DOHH2 (cell line): Measurements from ENCODE around the gene TMCC1.

Source experiments
- H3F3A ChIP-seq: fragments of 200-600 bp; sonication (generic), shearing (Covaris generic); 2 replicates; pipeline ENCODE4 v1.6.0; 2016; ENCODE audit warnings: antibody characterized with exemption, mild to moderate bottlenecking; ENCODE audit not compliant: control insufficient read depth, insufficient read depth
- H3K27ac ChIP-seq: fragments of 200-600 bp; sonication (generic); 2 replicates; pipeline ENCODE4 v1.5.1; 2014; ENCODE audit warnings: low read depth, mild to moderate bottlenecking, low read length, moderate library complexity
- H3K27me3 ChIP-seq: fragments of 200-600 bp; sonication (generic); 2 replicates; pipeline ENCODE4 v1.6.1; 2014; ENCODE audit warnings: mild to moderate bottlenecking, low read length, mixed read lengths; ENCODE audit not compliant: control insufficient read depth
- H3K36me3 ChIP-seq: fragments of 200-600 bp; sonication (generic); 2 replicates; pipeline ENCODE4 v1.6.1; 2014; ENCODE audit warnings: mild to moderate bottlenecking, low read length, moderate library complexity, mixed read lengths; ENCODE audit not compliant: control insufficient read depth
- H3K4me1 ChIP-seq: fragments of 200-600 bp; sonication (generic); 2 replicates; pipeline ENCODE4 v1.6.1; 2014; ENCODE audit warnings: mild to moderate bottlenecking, low read length, mixed read lengths; ENCODE audit not compliant: control insufficient read depth
- H3K4me2 ChIP-seq: fragments of 200-600 bp; sonication (generic); 2 replicates; pipeline ENCODE4 v1.6.0; 2014; ENCODE audit warnings: mild to moderate bottlenecking, low read length, moderate library complexity
- H3K4me3 ChIP-seq: fragments of 200-600 bp; sonication (generic); 2 replicates; pipeline ENCODE4 v1.5.1; 2014; ENCODE audit warnings: mild to moderate bottlenecking, low read length, mixed read lengths
- H3K79me2 ChIP-seq: fragments of 200-600 bp; sonication (generic); 2 replicates; pipeline ENCODE4 v1.6.1; 2014; ENCODE audit warnings: mild to moderate bottlenecking, low read length, mixed read lengths; ENCODE audit not compliant: control insufficient read depth
- H3K9me2 ChIP-seq: fragments of 200-600 bp; sonication (generic); replicated peaks from 2 replicates; pipeline ENCODE4 v1.6.1; 2014; ENCODE audit warnings: mild to moderate bottlenecking, low read length, mixed read lengths; ENCODE audit not compliant: control insufficient read depth
- H3K9me3 ChIP-seq: fragments of 200-600 bp; sonication (generic); 2 replicates; pipeline ENCODE4 v1.6.1; 2014; ENCODE audit warnings: antibody characterized with exemption, low read length, mixed read lengths; ENCODE audit not compliant: control insufficient read depth, insufficient read depth
- H4K20me1 ChIP-seq: fragments of 200-600 bp; sonication (generic); 2 replicates; pipeline ENCODE4 v1.6.0; 2014; ENCODE audit warnings: low read depth, mild to moderate bottlenecking, antibody characterized with exemption, low read length, moderate library complexity; ENCODE audit not compliant: control insufficient read depth, insufficient read depth
- EZH2phosphoT487 ChIP-seq: fragments of 200-600 bp; sonication (generic); IDR thresholded peaks from 2 replicates; pipeline ENCODE4 v1.6.1; 2017; ENCODE audit warnings: borderline replicate concordance, mild to moderate bottlenecking, antibody characterized with exemption, low read length, moderate library complexity, mixed read lengths
- TF ChIP-seq, protein P1 (sequence below): fragments of 200-600 bp; sonication (generic); IDR thresholded peaks from one replicate; pipeline ENCODE4 v1.5.1; 2014; ENCODE audit warnings: antibody characterized with exemption, mild to moderate bottlenecking, low read depth, low read length; ENCODE audit not compliant: poor library complexity, severe bottlenecking

TMCC1 gene

DNA sequence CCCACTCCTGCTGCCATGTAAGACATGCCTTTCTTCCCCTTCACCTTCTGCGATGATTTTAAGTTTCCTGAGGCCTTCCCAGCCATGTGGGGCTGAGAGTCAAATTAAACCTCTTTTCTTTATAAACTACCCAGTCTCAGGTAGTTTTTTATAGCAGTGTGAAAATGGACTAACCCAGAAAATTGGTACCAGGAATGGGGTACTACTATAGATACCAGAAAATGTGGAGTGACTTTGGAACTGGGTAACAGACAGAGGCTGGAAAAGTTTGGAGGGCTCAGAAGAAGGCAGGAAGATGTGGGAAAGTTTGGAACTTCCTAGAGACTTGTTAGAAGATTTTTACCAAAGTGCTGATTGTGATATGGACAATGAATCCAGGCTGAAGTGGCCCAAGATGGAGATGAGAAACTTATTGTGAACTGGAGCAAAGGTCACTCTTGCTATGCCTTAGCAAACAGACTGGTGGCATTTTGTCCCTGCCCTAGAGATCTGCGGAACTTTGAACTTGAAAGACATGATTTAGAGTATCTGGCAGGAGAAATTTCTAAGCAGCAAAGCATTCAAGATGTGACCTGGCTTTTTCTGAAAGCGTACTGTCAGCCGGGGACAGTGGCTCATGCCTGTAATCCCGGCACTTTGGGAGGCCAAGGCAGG is 52.7 kb downstream of the TMCC1 start:
- TF ChIP-seq, protein P1, sequence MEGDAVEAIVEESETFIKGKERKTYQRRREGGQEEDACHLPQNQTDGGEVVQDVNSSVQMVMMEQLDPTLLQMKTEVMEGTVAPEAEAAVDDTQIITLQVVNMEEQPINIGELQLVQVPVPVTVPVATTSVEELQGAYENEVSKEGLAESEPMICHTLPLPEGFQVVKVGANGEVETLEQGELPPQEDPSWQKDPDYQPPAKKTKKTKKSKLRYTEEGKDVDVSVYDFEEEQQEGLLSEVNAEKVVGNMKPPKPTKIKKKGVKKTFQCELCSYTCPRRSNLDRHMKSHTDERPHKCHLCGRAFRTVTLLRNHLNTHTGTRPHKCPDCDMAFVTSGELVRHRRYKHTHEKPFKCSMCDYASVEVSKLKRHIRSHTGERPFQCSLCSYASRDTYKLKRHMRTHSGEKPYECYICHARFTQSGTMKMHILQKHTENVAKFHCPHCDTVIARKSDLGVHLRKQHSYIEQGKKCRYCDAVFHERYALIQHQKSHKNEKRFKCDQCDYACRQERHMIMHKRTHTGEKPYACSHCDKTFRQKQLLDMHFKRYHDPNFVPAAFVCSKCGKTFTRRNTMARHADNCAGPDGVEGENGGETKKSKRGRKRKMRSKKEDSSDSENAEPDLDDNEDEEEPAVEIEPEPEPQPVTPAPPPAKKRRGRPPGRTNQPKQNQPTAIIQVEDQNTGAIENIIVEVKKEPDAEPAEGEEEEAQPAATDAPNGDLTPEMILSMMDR = no peak
- TF ChIP-seq EZH2phosphoT487 = no peak
- Histone ChIP-seq H3K9me2 (no peaks in the 10 kb centered on the region), H3K36me3 (no peaks in the 10 kb centered on the region), H3K4me2 (no peak overlapping the region), H3K27ac (no peak overlapping the region), H3K4me3 (no peak overlapping the region), H3F3A (no peaks in the 10 kb centered on the region), H3K9me3 (no peaks in the 10 kb centered on the region; the same call in 1 of the 2 replicates), H3K79me2 (0 out of 2 replicates have a peak, but pooled peaks cover 2% of the 10 kb centered on the region), H3K27me3 (no peaks in the 10 kb centered on the region), H3K4me1 (no peaks in the 10 kb centered on the region), H4K20me1 (no peaks in the 10 kb centered on the region)

DNA sequence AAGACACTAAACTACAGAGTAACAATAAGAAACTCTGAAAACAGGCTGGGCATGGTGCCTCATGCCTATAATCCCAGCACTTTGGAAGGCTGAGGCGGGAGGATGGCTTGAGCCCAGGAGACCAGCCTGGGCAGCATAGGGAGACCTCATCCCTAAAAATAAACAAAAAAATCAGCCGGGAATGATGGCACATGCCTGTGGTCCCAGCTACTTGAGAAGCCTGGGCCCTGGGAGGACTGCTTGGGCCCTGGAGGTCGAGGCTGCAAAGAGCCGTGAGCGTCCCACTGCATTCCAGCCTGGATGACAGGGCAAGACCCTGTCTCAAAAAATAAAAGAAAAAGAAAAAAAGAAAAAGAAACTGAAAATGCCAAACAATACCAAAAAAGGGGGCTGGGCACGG is 55.4 kb downstream of the TMCC1 start:
- Histone ChIP-seq H3K36me3 (no peaks in the 10 kb centered on the region), H3K9me2 (no peaks in the 10 kb centered on the region), H3K9me3 (no peaks in the 10 kb centered on the region), H3K27ac (no peak overlapping the region), H3F3A (no peaks in the 10 kb centered on the region), H3K79me2 (no peaks in the 10 kb centered on the region; the same call in 1 of the 2 replicates), H3K4me1 (no peaks in the 10 kb centered on the region), H3K27me3 (no peaks in the 10 kb centered on the region), H4K20me1 (no peaks in the 10 kb centered on the region), H3K4me2 (no peak overlapping the region), H3K4me3 (no peak overlapping the region)
- TF ChIP-seq EZH2phosphoT487 = no peak
- TF ChIP-seq, protein P1 = no peak

- Histone ChIP-seq H3K27me3 (no peaks in the 10 kb centered on the region), H3K4me1 (no peaks in the 10 kb centered on the region), H3K9me3 (no peaks in the 10 kb centered on the region), H3K79me2 (no peaks in the 10 kb centered on the region; the same call in 1 of the 2 replicates), H3K4me3 (no peak overlapping the region), H3K4me2 (no peak overlapping the region), H3K27ac (no peak overlapping the region), H3F3A (no peaks in the 10 kb centered on the region), H3K9me2 (no peaks in the 10 kb centered on the region), H4K20me1 (no peaks in the 10 kb centered on the region), H3K36me3 (no peaks in the 10 kb centered on the region)
- TF ChIP-seq, protein P1 = no peak
- TF ChIP-seq EZH2phosphoT487 = no peak
Measured at GRCh38 chr3:129837065-129837642, 56.4 kb downstream of the TMCC1 start.
